K562 (cell line): ENCODE results near the gene KDM5A. TPM values are rescaled to one million over a fixed set of nuclear protein-coding genes. Genes with fewer than 3 reads are reported as not detected.

Experiments used
- ADNP ChIP-seq: fragments of 200-800 bp; sonication (Bioruptor generic); IDR thresholded peaks from 2 replicates; pipeline ENCODE4 v1.6.1; 2016; ENCODE audit warnings: missing genetic modification characterization, missing compliant biosample characterization
- CSDE1 ChIP-seq, 2 experiments: fragments of 450-650 bp; IDR thresholded peaks; 2 replicates each; pipeline ENCODE4 v1.6.1; 2016; ENCODE audit warnings: mild to moderate bottlenecking in 1 of 2
- ELF2 ChIP-seq: fragments of 250-450 bp; sonication (Bioruptor Pico); IDR thresholded peaks from 2 replicates; pipeline ENCODE4 v1.5.0; 2021; ENCODE audit warnings: mild to moderate bottlenecking
- FOXK1 ChIP-seq: sonication (generic); formaldehyde crosslinking; IDR thresholded peaks from 2 replicates; pipeline ENCODE4 v1.8.0; 2022; ENCODE audit warnings: missing genetic modification reagents, mild to moderate bottlenecking, borderline replicate concordance
- GABPA ChIP-seq: fragments of 200-800 bp; sonication (Bioruptor generic); conservative IDR thresholded peaks from 2 replicates; pipeline ENCODE4 v1.6.1; 2016; ENCODE audit warnings: low read depth, missing genetic modification characterization, missing compliant biosample characterization
- GATA2 ChIP-seq: sonication (generic); formaldehyde crosslinking; IDR thresholded peaks from 2 replicates; pipeline ENCODE4 v1.4.0; 2020; ENCODE audit warnings: mild to moderate bottlenecking, missing genetic modification reagents
- HCFC1 ChIP-seq: IDR thresholded peaks from 2 replicates; pipeline ENCODE4 v1.6.1; 2012; ENCODE audit warnings: low read depth, low read length, improper control_type of control experiment
- HDAC2 ChIP-seq: fragments of 450-650 bp; IDR thresholded peaks from 2 replicates; pipeline ENCODE4 v1.6.1; 2016; ENCODE audit warnings: mild to moderate bottlenecking
- HSF4 ChIP-seq: fragments of 250-450 bp; sonication (Bioruptor Pico); IDR thresholded peaks from 2 replicates; pipeline ENCODE4 v2.1.2; 2022; ENCODE audit warnings: mild to moderate bottlenecking, moderate library complexity, borderline replicate concordance
- PHF21A ChIP-seq: fragments of 450-650 bp; IDR thresholded peaks from 2 replicates; pipeline ENCODE4 v1.6.1; 2017; ENCODE audit warnings: low read depth, borderline replicate concordance
- RHOXF2B ChIP-seq: fragments of 250-450 bp; sonication (Bioruptor Pico); conservative IDR thresholded peaks from 2 replicates; pipeline ENCODE4 v1.5.1; 2021
- RNF2 ChIP-seq: sonication (generic); IDR thresholded peaks from 2 replicates; pipeline ENCODE4 v1.6.1; 2016
- RUNX1 ChIP-seq: sonication (generic); IDR thresholded peaks from 2 replicates; pipeline ENCODE4 v1.6.1; 2016; ENCODE audit warnings: antibody characterized with exemption, low read depth
- TCF7 ChIP-seq: sonication (generic); IDR thresholded peaks from 2 replicates; pipeline ENCODE4 v1.6.1; 2016; ENCODE audit warnings: antibody characterized with exemption, borderline replicate concordance
- TEAD4 ChIP-seq, 2 experiments: sonication (generic) in 1 of 2; formaldehyde crosslinking in 1 of 2; IDR thresholded peaks; 2 replicates each; pipeline versions ENCODE4 v1.6.1 to v1.8.0; 2012 to 2022; ENCODE audit warnings: borderline replicate concordance in 1 of 2, inconsistent platforms in 1 of 2, low read length in 1 of 2, mild to moderate bottlenecking in 1 of 2, missing genetic modification reagents in 1 of 2
- ZNF583 ChIP-seq: fragments of 250-450 bp; sonication (Bioruptor Pico); IDR thresholded peaks from 2 replicates; pipeline ENCODE4 v1.4.0; 2020
- ZNF655 ChIP-seq: fragments of 250-450 bp; sonication (Bioruptor Pico); IDR thresholded peaks from 2 replicates; pipeline ENCODE4 v1.5.0; 2021
- ZNF76 ChIP-seq: fragments of 250-450 bp; sonication (Bioruptor Pico); IDR thresholded peaks from 2 replicates; pipeline ENCODE4 v1.4.0; 2020; ENCODE audit warnings: mild to moderate bottlenecking, moderate library complexity, borderline replicate concordance
- polyA plus RNA-seq, 8 experiments: library from polyadenylated mRNA; depleted of rRNA in 4 of 8; stranded (reverse) in 5 of 8; unstranded in 3 of 8; fragments of >200 nt; fragmentation: Nextera tagmentation in 2 of 8; fragmentation: Illumina TruSeq in 1 of 8; extraction: Ambion mirVana in 2 of 8; extraction: Trizol in 1 of 8; gene quantifications; 2 replicates each; pipeline versions ENCODE4 v1.2.1 to v1.2.3, GENCODE V29; 2011 to 2014; ENCODE audit warnings: inconsistent platforms in 1 of 8, missing spikeins in 1 of 8
- total RNA-seq, 7 experiments: library from RNA; depleted of rRNA in 6 of 7; stranded (reverse); fragments of >200 nt in 6 of 7; fragmentation: Illumina TruSeq in 2 of 7; extraction: Trizol in 2 of 7; gene quantifications; 2 replicates each; pipeline versions ENCODE4 v1.2.1 to v1.2.3, GENCODE V29; 2011 to 2021; ENCODE audit warnings: low replicate concordance in 1 of 7
- TF ChIP-seq, protein P1 (sequence below), 3 experiments: IDR thresholded peaks in 2 of 3; conservative IDR thresholded peaks in 1 of 3; 2 replicates each; pipeline ENCODE4 v1.5.1; 2011 to 2012; ENCODE audit warnings: low read length in 3 of 3, mild to moderate bottlenecking in 3 of 3, control low read depth in 2 of 3, improper control_type of control experiment in 1 of 3, inconsistent platforms in 1 of 3, low read depth in 1 of 3, mixed read lengths in 1 of 3, moderate library complexity in 1 of 3; ENCODE audit not compliant: insufficient read depth in 2 of 3
- TF ChIP-seq, protein P2 (sequence below): sonication (generic); formaldehyde crosslinking; IDR thresholded peaks from 2 replicates; pipeline ENCODE4 v1.8.0; 2022; ENCODE audit warnings: mild to moderate bottlenecking, missing genetic modification reagents
- TF ChIP-seq, protein P3 (sequence below): IDR thresholded peaks from 2 replicates; pipeline ENCODE4 v1.6.1; 2011; ENCODE audit not compliant: insufficient read length; ENCODE audit errors: extremely low read depth
- TF ChIP-seq, protein P4 (sequence below): fragments of 450-650 bp; IDR thresholded peaks from 2 replicates; pipeline ENCODE4 v1.6.1; 2017; ENCODE audit warnings: antibody characterized with exemption

The KDM5A gene
- total and polyA plus RNA-seq, 9 of the 15 experiments (the other 6 are each of a cell fraction or from before 2014, with no cell fraction given) = 5.5 to 35.1 (median 13.1) TPM

DNA sequence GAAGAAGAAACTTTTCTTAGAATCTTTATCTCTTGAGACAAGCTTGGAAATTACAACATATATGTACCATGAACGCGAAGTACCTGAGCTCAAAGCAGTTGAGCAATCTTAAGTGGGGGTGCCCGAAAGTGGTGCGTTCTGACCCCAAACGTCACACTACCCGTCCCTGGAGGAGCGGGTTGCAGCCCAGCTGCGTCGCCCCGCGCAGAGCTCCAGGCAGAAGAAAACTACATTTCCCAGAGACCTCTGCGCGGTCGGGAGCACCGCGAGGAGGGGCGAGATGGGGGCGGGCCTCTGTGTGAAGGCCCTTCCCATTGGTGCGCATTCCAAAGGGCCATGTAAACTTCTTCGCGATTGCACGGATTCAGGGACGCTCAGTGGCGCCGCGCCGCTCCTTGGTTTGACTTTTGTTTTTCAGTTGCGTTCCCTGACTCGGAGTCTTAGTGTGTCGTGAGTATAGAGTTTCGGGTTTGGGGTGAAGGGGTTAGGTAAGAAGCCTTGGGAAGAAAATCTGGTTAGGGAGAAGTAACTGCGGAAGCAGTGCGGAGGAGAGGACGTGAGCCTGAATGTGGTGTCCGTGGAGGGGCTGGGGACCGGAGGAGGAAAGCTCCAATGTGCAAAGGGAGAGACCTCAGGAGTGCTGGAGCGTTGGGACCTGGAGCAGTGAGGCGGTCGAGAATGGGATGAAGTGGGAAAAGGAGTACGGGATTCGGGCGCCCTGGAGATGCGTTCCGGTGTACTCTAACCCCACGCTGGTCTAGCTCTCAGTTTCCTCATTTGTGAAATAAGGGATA is 12.3 kb upstream of the KDM5A start, which contains the start of gene CCDC77 (continued):
- TF ChIP-seq, protein P1, sequence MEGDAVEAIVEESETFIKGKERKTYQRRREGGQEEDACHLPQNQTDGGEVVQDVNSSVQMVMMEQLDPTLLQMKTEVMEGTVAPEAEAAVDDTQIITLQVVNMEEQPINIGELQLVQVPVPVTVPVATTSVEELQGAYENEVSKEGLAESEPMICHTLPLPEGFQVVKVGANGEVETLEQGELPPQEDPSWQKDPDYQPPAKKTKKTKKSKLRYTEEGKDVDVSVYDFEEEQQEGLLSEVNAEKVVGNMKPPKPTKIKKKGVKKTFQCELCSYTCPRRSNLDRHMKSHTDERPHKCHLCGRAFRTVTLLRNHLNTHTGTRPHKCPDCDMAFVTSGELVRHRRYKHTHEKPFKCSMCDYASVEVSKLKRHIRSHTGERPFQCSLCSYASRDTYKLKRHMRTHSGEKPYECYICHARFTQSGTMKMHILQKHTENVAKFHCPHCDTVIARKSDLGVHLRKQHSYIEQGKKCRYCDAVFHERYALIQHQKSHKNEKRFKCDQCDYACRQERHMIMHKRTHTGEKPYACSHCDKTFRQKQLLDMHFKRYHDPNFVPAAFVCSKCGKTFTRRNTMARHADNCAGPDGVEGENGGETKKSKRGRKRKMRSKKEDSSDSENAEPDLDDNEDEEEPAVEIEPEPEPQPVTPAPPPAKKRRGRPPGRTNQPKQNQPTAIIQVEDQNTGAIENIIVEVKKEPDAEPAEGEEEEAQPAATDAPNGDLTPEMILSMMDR (IDR thresholded peaks at IDR 0.05 in 2 of 3, conservative IDR thresholded peaks at IDR 0.05 in 1 of 3; ENCODE audit: insufficient read depth in 2 of 3, low read depth in 1 of 3, low read length in 3 of 3) = peak; percentile 15 to 31 (median 29); a peak in 2 of 6 replicates
- no peak for TF ChIP-seq CSDE1 (IDR thresholded peaks at IDR 0.05)
- no peak for TF ChIP-seq RUNX1
- TF ChIP-seq TCF7 = no peak
- no peak for TF ChIP-seq PHF21A
- TF ChIP-seq ZNF583 (CRISPR knock-in tag) = no peak
- TF ChIP-seq ELF2 (CRISPR knock-in tag) = no peak
- TF ChIP-seq TEAD4 (IDR thresholded peaks at IDR 0.05; ENCODE audit: low read length) = no peak
- no peak for TF ChIP-seq TEAD4 (CRISPR knock-in tag; IDR thresholded peaks at IDR 0.05; ENCODE audit: borderline replicate concordance)
- TF ChIP-seq GABPA (tag) = no peak
- TF ChIP-seq, protein P2, sequence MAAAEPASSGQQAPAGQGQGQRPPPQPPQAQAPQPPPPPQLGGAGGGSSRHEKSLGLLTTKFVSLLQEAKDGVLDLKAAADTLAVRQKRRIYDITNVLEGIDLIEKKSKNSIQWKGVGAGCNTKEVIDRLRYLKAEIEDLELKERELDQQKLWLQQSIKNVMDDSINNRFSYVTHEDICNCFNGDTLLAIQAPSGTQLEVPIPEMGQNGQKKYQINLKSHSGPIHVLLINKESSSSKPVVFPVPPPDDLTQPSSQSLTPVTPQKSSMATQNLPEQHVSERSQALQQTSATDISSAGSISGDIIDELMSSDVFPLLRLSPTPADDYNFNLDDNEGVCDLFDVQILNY (CRISPR knock-in tag) = no peak
- peak; percentile 96 for TF ChIP-seq HCFC1
- TF ChIP-seq RHOXF2B (CRISPR knock-in tag) = no peak
- TF ChIP-seq HDAC2 = no peak
- no peak for TF ChIP-seq GATA2 (CRISPR knock-in tag)
- TF ChIP-seq, protein P3, sequence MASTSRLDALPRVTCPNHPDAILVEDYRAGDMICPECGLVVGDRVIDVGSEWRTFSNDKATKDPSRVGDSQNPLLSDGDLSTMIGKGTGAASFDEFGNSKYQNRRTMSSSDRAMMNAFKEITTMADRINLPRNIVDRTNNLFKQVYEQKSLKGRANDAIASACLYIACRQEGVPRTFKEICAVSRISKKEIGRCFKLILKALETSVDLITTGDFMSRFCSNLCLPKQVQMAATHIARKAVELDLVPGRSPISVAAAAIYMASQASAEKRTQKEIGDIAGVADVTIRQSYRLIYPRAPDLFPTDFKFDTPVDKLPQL = no peak
- TF ChIP-seq ZNF76 (CRISPR knock-in tag) = no peak
- no peak for TF ChIP-seq ADNP (tag)
- no peak for TF ChIP-seq HSF4 (CRISPR knock-in tag)
- no peak for TF ChIP-seq ZNF655 (CRISPR knock-in tag)
- no peak; the same call in 1 of the 2 replicates for TF ChIP-seq RNF2
- TF ChIP-seq, protein P4, sequence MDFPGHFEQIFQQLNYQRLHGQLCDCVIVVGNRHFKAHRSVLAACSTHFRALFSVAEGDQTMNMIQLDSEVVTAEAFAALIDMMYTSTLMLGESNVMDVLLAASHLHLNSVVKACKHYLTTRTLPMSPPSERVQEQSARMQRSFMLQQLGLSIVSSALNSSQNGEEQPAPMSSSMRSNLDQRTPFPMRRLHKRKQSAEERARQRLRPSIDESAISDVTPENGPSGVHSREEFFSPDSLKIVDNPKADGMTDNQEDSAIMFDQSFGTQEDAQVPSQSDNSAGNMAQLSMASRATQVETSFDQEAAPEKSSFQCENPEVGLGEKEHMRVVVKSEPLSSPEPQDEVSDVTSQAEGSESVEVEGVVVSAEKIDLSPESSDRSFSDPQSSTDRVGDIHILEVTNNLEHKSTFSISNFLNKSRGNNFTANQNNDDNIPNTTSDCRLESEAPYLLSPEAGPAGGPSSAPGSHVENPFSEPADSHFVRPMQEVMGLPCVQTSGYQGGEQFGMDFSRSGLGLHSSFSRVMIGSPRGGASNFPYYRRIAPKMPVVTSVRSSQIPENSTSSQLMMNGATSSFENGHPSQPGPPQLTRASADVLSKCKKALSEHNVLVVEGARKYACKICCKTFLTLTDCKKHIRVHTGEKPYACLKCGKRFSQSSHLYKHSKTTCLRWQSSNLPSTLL = no peak
- TF ChIP-seq FOXK1 (CRISPR knock-in tag) = no peak
